AG09319 (cell line): ENCODE results near the gene PDE4D.

ENCODE experiments used
- DNase-seq: peaks from one replicate; pipeline ENCODE4 v3.0.0-alpha.2; 2010; ENCODE audit warnings: low read depth; ENCODE audit errors: extremely low read depth
- TF ChIP-seq, protein P1 (sequence below): IDR thresholded peaks from 2 replicates; pipeline ENCODE4 v1.5.1; 2011; ENCODE audit warnings: low read depth, mild to moderate bottlenecking, inconsistent platforms, low read length, moderate library complexity

PDE4D gene

DNA sequence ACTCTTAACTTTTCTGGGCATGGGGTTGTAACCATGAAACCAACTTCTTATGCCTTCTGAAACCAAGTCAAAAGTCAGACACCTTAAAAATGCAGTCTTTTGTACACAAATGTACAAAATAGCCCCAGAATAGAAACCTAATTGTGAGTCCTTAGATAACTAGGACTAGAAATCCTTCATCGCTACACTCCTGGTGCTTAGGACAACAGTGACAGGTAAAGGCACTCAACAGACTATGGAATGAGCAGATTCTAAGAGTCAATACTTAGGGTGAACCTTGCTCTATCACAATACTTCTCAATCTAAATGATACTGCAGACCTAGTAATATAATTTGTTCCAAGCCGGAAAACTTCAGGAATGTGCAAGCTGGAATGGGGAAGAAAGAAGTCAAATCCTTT is 163.7 kb downstream of the PDE4D start:
- DNase-seq = no peak
- TF ChIP-seq, protein P1, sequence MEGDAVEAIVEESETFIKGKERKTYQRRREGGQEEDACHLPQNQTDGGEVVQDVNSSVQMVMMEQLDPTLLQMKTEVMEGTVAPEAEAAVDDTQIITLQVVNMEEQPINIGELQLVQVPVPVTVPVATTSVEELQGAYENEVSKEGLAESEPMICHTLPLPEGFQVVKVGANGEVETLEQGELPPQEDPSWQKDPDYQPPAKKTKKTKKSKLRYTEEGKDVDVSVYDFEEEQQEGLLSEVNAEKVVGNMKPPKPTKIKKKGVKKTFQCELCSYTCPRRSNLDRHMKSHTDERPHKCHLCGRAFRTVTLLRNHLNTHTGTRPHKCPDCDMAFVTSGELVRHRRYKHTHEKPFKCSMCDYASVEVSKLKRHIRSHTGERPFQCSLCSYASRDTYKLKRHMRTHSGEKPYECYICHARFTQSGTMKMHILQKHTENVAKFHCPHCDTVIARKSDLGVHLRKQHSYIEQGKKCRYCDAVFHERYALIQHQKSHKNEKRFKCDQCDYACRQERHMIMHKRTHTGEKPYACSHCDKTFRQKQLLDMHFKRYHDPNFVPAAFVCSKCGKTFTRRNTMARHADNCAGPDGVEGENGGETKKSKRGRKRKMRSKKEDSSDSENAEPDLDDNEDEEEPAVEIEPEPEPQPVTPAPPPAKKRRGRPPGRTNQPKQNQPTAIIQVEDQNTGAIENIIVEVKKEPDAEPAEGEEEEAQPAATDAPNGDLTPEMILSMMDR = no peak

DNA sequence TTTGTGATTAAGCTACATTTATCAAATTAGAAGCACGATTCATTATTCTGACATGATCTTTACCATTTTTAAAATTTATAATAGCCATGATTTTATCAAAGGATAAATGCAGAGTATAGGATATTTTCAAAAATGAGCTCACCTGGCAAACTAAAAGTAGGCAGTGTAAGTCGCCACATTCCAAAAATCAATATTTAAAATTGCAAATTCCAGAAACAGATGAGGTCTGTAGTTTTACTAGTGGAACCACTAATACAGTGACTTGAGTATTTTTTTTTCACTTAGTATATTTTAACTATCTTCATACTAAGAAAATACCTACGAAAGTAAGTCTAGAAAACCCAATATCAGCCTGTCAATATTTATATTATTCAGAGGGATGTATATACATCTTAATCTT is 164.2 kb downstream of the PDE4D start:
- no peak for DNase-seq
- TF ChIP-seq, protein P1 = no peak

GRCh38 chr5:59728356-59728755 is 165.2 kb downstream of the PDE4D start:
- TF ChIP-seq, protein P1 = no peak
- DNase-seq = no peak

- TF ChIP-seq, protein P1 = no peak
- DNase-seq = no peak
Observed at GRCh38 chr5:59727186-59727585, 166.3 kb downstream of the PDE4D start.

- TF ChIP-seq, protein P1 = no peak
- no peak for DNase-seq
Observed at GRCh38 chr5:59725392-59725767, 168.1 kb downstream of the PDE4D start.

- TF ChIP-seq, protein P1 = peak; percentile 75
Observed at GRCh38 chr5:59724482-59725391, 168.8 kb downstream of the PDE4D start.

DNA sequence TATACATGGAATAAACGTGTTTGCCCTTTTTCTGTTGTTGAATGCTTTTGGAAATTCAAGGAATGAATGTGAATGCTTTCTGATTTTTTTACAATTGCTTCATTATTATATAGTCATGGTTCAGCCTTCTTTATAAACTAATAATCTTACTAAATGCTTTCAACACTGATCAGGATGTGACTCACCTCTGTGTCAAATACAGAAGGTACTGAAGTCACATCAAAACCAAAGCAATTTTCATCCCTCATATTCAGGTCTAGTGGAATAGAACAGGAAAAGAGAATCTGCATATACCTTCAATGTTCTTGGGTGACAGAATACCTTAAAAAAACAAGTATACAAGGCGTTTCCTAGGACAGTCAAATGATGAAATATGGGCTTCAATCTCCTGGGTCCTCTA is 170.7 kb downstream of the PDE4D start:
- no peak for DNase-seq
- TF ChIP-seq, protein P1 = no peak

More at GRCh38 chr5:59724482-59725391, 168.8 kb downstream of the PDE4D start:
- no peak for DNase-seq
